Nephron progenitor cell (in vitro differentiated cells): Measurements from ENCODE around the gene CALM1.

Source experiments
- DNase-seq: peaks from one replicate; pipeline ENCODE4 v3.0.0; 2021
- H3K27ac Mint-ChIP-seq: 2 replicates; pipeline ENCODE4 v1.8.0; 2021; ENCODE audit warnings: mild to moderate bottlenecking, moderate library complexity, mixed read lengths
- H3K27me3 Mint-ChIP-seq: 2 replicates; pipeline ENCODE4 v1.8.0; 2021; ENCODE audit warnings: mild to moderate bottlenecking, low read depth, mixed read lengths; ENCODE audit not compliant: poor library complexity
- H3K36me3 Mint-ChIP-seq: 2 replicates; pipeline ENCODE4 v1.8.0; 2021; ENCODE audit warnings: low read depth, mixed read lengths
- H3K4me1 Mint-ChIP-seq: 2 replicates; pipeline ENCODE4 v1.8.0; 2021; ENCODE audit warnings: mixed read lengths
- H3K4me3 Mint-ChIP-seq: 2 replicates; pipeline ENCODE4 v1.8.0; 2021; ENCODE audit warnings: mild to moderate bottlenecking, moderate library complexity, mixed read lengths
- H3K9me3 Mint-ChIP-seq: 2 replicates; pipeline ENCODE4 v1.8.0; 2021; ENCODE audit warnings: mild to moderate bottlenecking, moderate library complexity, mixed read lengths
- TF ChIP-seq, protein P1 (sequence below): fragments of 200-600 bp; sonication (generic); IDR thresholded peaks from 2 replicates; pipeline ENCODE4 v1.5.0; 2021; ENCODE audit warnings: antibody characterized with exemption

The CALM1 gene

GRCh38 chr14:90396341-90397339 is at the start of gene CALM1:
CALM1 (plus strand) TSS chr14:90397029; CDS start chr14:90397231, 202 bp downstream.
- peak within 1 kb of the TSS; percentile 95 for H3K4me3 Mint-ChIP-seq
- peak; percentile 97 for DNase-seq
- H3K4me1 Mint-ChIP-seq = peaks cover 25% of the 10 kb centered on the region
- peaks cover 13% of the 10 kb centered on the region for H3K27me3 Mint-ChIP-seq
- peak within 1 kb of the TSS; percentile 89 for H3K27ac Mint-ChIP-seq
- TF ChIP-seq, protein P1, sequence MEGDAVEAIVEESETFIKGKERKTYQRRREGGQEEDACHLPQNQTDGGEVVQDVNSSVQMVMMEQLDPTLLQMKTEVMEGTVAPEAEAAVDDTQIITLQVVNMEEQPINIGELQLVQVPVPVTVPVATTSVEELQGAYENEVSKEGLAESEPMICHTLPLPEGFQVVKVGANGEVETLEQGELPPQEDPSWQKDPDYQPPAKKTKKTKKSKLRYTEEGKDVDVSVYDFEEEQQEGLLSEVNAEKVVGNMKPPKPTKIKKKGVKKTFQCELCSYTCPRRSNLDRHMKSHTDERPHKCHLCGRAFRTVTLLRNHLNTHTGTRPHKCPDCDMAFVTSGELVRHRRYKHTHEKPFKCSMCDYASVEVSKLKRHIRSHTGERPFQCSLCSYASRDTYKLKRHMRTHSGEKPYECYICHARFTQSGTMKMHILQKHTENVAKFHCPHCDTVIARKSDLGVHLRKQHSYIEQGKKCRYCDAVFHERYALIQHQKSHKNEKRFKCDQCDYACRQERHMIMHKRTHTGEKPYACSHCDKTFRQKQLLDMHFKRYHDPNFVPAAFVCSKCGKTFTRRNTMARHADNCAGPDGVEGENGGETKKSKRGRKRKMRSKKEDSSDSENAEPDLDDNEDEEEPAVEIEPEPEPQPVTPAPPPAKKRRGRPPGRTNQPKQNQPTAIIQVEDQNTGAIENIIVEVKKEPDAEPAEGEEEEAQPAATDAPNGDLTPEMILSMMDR = no peak
- H3K36me3 Mint-ChIP-seq = peaks cover 14% of the 10 kb centered on the region
- peaks cover 5% of the 10 kb centered on the region for H3K9me3 Mint-ChIP-seq

DNA sequence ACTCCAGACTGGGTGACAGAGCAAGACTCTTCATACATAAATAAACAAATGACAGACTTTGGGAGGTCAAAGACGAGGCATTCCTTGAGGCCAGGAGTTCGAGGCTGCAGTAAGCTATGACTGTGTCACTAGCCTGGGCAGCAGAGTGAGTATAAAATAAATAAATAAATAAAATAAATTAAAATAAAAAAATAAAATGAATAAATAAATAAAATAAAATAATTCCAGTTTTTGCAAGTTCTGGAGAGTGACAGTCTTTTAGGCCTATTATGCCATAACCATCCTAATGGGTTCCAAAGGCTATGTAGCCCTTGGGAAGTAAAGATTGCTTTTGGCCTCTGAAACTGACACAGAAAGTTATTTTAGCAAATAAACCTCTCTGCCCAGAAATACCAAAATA is 48.6 kb upstream of the CALM1 start:
- no peak overlapping the region for H3K4me3 Mint-ChIP-seq
- no peak overlapping the region for H3K27ac Mint-ChIP-seq
- DNase-seq = no peak
- H3K4me1 Mint-ChIP-seq = no peaks in the 10 kb centered on the region
- no peaks in the 10 kb centered on the region for H3K9me3 Mint-ChIP-seq
- H3K36me3 Mint-ChIP-seq = no peaks in the 10 kb centered on the region
- H3K27me3 Mint-ChIP-seq = no peaks in the 10 kb centered on the region
- TF ChIP-seq, protein P1 = no peak

- no peaks in the 10 kb centered on the region for H3K27me3 Mint-ChIP-seq
Observed at GRCh38 chr14:90349739-90350138, 47.1 kb upstream of the CALM1 start.

GRCh38 chr14:90354551-90355298 is 42.1 kb upstream of the CALM1 start:
- no peak for DNase-seq
- no peak overlapping the region for H3K27ac Mint-ChIP-seq
- no peaks in the 10 kb centered on the region for H3K36me3 Mint-ChIP-seq
- no peak overlapping the region for H3K4me3 Mint-ChIP-seq
- H3K27me3 Mint-ChIP-seq = no peaks in the 10 kb centered on the region
- H3K4me1 Mint-ChIP-seq = peaks cover 9% of the 10 kb centered on the region
- TF ChIP-seq, protein P1 = no peak
- no peaks in the 10 kb centered on the region for H3K9me3 Mint-ChIP-seq

More at GRCh38 chr14:90349739-90350138, 47.1 kb upstream of the CALM1 start:
- Mint-ChIP-seq H3K27ac (peak overlapping the region; percentile 36), H3K36me3 (no peaks in the 10 kb centered on the region), H3K9me3 (no peaks in the 10 kb centered on the region), H3K4me3 (no peak overlapping the region), H3K4me1 (no peaks in the 10 kb centered on the region)
- DNase-seq = no peak
- TF ChIP-seq, protein P1 = no peak

DNA sequence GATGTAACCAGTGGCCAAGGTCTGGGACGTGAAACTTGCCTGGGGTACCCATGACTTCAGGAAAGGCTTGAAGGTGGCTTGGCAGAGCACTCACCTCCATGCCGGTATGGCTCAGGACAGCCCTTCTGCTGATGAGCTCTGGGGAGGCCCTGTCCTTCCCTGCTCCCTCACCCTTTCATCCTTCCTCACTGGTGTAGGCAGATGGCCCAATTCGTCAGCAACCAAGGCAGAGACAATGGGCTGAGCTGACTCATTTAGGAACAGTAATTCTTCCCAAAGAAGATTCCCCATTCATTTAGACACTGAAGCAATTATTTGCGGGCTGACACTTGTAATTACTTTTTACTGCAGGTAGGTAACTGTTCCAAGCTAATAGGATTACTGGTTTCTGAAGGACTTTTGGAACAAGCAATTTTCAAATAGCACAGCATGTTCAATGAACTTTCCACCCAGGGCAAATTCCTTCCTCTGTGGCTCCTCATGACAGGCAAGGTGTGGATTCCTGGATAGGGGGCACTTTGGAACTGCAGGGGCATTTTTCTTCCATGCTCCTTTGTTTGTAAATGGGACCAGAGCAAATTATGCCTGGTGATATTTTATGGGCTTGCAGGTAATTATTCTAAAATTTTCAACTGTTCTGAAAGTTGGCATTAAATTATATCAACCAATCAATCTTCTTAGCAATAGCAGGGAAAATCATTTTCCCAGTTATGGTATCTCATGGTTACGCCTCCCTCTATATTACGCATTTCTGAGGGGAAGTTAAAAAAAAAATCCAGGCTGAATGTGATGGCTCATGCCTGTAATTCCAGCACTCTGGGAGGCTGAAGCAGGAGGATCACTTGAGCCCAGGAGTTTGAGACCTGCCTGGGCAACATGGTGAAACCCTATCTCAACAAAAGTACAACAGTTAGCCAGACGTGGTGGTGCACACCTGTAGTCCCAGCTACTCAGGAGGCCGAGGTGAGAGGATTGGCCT is 41.0 kb upstream of the CALM1 start:
- no peaks in the 10 kb centered on the region for H3K27me3 Mint-ChIP-seq
- H3K27ac Mint-ChIP-seq = peak overlapping the region; percentile 39
- no peaks in the 10 kb centered on the region for H3K9me3 Mint-ChIP-seq
- TF ChIP-seq, protein P1 = no peak
- peaks cover 9% of the 10 kb centered on the region for H3K4me1 Mint-ChIP-seq
- no peak for DNase-seq
- no peaks in the 10 kb centered on the region for H3K36me3 Mint-ChIP-seq
- H3K4me3 Mint-ChIP-seq = no peak overlapping the region
